ENCODE results near the gene MNAT1.
"Not testable (repeated sequence)": the region's sequence is repeated elsewhere in the genome, so short reads cannot be mapped to it uniquely, and the experiment has no call there.

MNAT1 gene

DNA sequence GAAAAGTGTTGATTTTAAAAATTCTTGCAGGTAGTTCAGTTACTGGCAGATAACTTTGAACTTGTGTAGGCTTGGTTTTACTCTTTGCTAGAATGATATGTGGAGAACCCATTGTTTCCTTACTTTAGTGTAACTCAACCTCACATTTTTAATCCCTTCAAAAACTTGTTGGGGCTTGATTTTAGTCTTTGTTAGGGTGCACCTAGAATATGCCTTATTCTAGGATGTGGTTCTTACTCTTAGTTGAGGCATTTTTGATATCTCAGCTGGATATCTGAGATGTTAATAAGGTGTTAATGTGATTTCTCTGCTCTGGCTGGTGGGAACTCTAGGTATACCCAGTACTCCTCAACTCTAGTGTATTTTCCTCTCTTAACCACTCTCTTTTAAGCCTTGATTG lies 10.0 kb downstream of the MNAT1 start:
- no peak for DNase-seq

DNA sequence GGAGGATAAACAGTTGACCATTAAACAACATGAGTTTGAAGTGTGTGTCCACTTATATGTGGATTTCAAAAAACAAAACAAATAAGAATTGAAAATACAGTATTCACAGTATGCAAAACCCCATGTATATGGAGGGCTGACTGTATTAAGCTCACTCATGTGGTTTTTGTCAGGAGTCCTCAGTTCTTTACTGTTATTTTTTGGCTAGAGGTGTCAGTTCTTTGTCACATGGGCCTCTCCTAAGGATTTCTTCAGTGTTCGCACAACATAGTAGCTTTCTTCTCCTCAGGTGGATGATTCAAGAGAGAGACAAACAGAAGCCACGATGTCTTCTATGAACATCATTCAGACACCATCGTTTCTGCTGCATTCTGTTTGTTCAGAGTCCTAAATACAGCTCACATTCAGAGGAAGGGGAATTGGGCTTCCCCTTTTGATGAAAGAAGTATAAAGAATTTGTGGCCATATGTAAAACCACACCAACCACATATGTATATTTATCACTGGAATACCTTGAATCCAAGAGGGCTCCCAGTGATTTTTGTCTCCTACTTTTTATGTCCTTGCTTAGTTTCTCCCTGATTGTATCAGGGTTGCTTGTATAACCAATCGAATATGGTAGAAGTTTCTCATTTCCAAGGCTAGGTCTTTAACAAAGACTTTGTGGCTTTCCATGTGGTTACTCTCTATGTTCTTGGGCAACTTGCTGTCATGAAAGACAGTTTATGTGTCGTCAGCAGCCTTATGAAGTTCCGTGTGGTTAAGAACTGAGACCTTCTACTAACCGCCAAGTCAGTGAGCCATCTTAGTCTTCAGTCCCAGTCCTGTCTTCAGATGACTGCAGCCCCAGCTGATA lies 18.9 kb downstream of the MNAT1 start:
- no peak for DNase-seq

DNA sequence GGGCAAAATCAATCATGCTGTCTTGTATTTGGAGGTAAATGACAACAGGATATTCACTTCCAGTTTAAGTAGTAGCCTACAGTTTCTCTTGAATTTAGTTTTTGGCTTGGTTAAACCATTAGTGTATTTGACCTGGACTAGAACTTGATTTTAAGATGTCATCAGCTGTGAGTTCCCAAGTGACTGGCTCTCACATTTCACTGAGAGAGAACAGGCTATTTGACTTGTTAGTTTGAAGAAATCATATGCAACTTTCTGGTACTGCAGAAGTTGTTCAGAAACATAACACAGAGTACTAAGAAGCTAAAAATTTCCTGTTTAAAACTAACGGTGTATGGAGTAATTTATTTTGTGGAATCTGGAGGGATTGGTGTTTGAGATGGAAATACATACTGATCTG lies 22.3 kb downstream of the MNAT1 start:
- DNase-seq, result no peak

DNA sequence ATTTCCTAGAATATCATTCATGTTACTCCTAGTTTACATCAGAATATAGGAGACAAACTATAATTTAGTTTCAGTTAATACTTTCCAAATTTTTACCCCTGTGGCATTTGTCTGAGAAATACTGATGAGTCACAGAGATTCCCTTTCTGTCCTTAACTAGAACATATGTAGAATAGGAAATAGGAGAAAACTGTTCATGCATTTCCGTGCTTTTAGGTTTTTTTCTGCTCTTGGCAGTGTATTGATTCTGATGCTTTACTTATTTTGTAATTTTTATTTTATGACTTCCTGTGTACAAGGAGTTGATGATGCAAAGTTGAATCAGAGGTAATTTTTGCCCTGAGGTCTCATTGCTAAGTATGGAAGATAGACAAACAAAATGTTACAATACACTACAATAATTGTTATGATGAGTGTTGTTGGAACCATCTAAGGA lies 23.0 kb downstream of the MNAT1 start:
- no peak for DNase-seq

DNA sequence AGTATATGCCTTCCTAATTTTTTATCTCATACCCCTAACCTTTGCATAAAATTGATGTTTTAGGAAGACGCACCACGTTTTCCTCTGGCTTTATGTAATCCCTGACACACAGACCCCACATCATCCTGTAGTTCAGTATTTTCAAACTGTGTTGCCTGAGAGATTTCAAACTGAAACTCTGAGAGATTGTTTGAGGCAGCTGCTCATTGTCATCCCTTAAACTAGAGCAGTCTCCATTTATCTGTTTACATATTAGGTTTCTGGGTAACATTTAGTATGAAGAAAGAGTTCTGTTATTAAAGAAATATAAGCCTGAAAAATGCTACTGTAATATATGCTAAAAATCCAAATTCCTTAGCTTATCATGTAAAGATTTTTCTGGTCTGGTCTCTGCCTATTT lies 24.3 kb downstream of the MNAT1 start:
- no peak for DNase-seq

DNA sequence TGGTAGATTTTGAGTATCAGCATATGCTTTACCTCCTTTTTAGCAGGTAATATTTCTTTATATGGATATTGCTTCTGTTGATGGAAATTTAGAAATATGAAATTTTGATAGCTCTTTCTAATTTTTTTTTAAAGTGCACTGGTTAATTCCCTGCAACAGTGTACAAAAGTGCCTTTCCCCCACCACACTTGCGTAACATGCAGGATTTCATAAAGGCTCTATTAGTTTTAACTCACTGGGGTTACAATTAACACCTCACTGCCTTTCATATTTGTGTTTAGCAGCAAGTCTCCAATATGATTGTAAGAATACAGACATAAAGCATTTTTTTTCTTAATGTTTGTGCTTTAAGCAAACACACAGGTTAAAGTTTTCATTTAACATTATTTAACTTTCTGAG lies 25.6 kb downstream of the MNAT1 start:
- DNase-seq, result no peak

DNA sequence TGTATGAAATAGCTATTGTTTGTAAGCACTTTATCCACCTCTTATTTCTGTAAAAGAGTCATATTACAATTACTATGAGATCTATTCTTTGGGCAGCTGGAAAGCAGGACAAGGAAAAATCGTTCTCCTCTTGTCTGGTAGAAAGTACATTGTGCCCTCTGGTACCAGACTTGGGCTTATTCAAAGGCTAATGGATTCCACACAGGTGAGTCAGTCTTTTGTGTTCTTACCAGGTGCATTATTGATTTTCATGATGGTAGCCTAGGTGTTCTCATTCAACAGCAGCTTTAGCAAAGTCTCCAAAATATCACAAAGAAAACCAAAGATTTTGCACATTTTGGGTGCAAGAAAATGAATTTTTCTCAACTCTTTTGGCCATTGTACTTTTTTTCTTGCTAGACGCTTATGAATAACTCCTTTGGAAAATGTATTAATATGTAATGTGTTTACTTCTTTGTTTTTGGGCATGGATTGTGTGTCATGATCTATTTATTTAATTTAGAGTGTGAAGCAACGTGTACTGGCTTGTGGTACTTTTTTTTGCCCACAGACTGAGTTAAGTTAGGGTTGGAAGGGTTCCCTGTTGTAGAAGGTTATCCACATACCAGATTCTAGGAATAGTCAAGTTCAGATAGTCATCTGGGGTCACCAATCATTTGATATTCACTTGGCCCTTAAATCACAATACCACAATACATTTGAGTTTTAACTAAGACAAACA lies 26.2 kb downstream of the MNAT1 start:
- DNase-seq, result peak; percentile 60

DNA sequence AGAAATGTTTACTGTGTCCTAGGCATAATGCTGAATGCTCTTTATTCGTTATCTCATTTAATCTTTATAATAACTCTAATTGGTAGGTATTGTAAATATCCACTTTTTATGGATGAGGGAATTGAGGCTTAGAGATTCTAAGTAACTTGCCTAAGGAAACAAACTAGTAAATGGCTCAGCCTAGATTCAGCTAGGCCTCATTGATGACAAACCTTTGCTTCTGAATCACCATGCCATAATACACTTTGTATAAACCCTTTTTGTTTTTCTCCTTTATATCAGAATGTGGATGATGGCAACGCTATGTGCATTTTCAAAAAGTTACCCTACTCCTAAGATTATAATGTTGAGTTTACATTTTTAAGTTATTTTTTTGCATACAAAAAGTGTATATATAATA lies 34.0 kb downstream of the MNAT1 start:
- no peak for DNase-seq

DNA sequence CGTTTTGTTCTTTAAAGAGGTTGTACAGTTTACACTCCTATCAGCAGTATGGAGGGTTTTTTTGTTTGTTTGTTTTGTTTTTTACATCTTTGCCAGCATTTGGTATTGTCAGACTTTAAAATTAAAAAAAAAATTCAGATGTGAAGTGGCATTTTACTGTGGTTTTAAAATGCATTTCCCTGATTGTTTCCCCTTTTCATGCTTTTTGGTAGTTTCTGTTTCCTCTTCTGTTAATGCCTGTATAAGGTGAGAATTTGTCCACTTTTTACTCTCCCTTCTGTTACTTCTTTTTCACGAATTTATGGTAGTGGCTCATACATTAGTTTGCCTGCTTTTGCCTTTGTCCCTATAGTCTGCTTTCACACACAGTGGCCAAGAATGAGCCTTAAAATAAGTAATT lies 36.6 kb downstream of the MNAT1 start:
- no peak for DNase-seq

DNA sequence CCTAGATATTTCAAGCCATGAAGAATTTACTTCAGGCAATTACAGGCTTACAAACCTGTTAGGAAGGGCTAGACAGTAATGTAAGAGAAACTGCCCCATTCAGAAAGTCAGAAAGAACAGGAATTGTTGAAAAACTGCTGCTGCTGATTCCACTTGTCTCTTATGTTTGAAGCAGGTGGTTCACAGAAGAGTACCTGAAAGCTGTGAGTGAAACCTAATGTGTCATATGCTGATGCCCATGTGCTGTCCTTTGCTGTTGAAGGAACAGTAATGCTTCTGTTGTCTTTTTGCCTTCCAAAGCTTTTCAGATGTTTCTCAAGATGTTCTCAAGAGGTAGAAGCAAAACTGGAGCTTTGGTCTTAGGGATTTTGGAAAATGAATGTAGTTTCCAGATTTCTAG lies 39.0 kb downstream of the MNAT1 start:
- no peak for DNase-seq

DNA sequence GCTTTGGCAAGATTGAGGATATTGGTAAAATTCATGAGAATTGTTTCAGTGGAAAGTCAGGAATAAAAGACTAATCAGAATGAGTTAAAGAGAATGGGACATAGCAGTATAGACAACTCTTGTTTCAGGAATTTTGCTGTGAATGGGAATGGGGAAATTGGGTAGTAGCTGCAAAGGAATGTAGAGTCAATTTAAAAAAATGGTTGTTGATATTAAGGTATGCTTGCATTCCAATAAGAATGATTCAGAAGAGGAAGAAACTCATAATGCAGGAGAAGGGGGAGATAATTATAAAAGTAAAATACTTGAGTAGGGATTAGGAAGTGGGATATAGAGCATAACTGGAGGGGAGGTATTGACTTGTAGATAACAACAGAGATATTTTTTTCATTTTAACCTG lies 40.7 kb downstream of the MNAT1 start:
- DNase-seq, result no peak

DNA sequence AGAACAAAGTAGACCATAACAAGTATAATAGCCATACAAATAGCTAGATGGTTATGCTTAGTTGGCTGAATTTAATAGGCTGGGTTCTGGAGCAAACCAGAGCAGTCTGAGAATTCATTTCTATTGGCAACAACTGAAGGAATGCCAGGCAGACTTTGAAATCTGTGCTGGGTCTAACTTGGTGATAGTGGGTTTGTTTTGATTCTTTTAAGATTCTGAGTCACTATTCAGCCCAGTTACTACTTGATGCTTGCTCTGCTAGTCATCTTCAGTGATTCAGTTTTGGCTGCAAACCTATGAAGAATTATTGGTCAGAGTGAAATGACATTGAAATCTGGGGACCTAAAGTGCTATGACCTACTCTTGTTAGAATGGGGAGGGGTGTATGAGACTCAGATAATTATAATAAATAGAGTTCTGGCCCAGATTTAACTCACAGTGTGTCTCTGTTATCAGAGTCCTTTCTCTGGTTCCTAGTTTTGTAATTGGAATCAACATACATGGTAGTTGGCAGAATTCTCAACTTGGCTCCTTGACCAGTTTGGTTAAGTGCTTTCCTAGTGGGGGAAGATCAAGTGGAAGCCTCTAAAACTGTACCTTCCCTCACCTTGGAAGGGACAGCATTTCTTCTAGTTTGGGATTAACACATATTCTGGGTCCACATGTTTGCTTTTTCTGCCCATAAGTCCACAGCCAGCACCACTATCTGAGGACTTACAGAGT lies 43.5 kb downstream of the MNAT1 start:
- DNase-seq, result no peak

DNA sequence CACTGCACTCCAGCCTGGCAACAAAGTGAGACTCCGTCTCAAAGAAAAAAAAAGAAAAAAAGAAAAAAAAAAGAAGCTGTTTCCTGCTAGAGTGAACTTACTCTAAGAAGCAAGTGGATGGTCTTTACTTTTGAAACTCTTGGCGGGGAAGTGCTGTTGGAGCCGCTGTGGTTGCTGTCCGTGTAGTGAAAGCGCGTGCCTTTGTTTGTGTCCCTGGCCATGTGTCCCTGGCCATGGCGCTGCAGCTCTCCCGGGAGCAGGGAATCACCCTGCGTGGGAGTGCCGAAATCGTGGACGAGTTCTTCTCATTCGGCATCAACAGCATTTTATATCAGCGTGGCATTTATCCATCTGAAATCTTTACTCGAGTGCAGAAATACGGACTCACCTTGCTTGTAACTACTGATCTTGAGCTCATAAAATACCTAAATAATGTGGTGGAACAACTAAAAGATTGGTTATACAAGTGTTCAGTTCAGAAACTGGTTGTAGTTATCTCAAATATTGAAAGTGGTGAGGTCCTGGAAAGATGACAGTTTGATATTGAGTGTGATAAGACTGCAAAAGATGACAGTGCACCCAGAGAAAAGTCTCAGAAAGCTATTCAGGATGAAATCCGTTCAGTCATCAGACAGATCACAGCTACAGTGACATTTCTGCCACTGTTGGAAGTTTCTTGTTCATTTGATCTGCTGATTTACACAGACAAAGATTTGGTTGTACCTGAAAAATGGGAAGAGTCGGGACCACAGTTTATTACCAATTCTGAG lies 45.4 kb downstream of the MNAT1 start:
- not testable (repeated sequence) for DNase-seq

DNA sequence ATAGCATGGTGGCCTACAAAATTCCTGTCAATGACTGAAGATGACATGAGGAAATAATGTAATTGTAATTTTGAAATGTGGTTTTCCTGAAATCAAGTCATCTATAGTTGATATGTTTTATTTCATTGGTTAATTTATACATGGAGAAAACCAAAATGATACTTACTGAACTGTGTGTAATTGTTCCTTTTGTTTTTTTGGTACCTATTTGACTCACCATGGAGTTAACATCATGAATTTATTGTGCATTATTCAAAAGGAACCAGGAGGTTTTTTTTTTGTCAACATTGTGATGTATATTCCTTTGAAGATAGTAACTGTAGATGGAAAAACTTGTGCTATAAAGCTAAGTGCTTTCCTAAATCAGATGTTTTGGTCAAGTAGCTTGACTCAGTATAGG lies 46.0 kb downstream of the MNAT1 start:
- not testable (repeated sequence) for DNase-seq

DNA sequence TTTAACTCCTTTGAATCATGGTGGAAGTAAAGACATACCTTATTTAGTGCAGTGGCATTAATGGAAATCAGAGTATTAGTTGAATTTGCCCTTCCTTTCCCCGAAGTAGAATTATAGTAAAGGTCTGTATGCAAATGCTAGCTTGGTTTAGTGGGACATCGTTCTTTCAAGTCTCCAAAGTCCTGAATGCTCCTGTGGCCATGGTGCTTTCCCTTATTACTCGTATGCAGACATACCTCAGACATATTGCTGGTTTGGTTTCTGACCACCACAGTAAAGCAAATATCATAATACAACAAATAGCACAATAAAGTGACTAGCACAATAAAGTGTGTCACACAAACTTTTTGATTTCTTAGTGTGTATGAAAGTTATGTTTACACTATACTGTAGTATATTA lies 52.3 kb downstream of the MNAT1 start:
- DNase-seq, result no peak

DNA sequence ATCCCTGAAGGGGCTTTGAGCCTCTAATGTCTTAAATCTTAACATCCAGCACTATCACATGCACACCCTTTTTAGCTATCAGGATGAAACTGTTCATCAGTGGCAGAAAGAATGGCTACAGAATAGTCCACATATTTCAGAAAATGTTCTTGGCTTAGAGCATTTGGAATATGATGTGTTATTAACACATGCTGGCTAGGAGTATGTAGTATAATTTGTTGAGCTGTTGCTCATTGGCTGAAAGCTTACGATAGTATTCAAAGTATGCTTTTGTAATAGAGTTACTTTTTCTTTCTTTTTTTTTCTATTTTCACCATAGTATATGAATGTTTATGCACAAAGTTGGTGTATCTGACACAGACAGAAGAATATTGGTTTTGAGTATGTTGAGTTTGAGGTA lies 55.1 kb downstream of the MNAT1 start:
- no peak for DNase-seq

DNA sequence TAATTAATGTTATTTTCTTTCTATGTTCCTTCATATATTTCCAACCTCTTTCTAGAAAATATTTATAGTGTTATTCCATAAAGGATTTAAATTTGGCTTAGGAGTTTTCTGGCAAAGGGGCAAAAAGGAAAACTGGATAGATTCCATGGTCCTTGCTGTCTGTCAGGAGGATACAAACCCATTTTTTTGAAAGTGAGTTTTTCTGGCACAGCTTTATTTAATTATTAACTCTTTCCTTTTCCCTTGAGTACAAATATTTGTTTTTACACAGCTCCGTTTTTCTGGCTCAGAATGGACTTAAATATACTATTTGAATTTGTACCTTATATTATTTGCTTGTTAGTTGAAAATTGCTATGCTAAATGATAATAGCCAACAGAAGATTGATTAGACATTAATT lies 56.3 kb downstream of the MNAT1 start:
- no peak for DNase-seq

DNA sequence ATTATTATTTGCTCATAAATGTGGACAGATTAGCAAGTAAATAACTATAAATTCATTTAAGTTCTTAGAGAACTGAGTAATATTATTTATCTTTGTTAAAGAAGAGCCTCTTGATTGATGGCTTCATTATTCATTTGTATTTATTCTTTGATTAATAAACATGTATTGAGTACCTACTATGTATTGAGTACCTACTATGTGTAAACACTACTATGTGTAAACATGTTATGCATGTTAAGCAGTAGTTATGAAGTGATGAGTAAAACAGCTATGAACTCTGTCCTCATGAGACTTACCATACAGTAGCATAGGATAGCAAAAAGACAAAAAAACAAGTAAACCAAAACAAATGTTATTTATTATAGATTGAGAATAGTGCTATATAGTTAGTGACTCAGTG lies 61.9 kb downstream of the MNAT1 start:
- DNase-seq, result no peak

DNA sequence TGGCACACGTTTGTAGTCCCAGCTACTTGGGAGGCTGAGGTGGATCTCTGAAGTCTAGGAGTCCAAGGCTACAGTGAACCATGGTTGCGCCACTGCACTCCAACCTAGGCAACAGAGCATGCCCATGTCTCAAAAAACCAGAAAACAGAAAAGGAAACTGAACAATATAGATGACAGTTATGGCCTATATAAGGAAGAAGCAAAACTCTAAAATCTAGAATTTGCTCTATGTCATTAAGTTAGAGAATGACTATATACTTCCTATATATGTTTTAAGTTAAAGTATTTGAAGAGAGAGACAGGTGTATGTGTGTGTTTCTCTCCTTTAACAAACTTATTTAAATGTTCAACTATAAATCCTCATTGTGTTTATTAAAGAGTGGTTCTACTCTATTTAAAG lies 65.8 kb downstream of the MNAT1 start:
- DNase-seq, result no peak

DNA sequence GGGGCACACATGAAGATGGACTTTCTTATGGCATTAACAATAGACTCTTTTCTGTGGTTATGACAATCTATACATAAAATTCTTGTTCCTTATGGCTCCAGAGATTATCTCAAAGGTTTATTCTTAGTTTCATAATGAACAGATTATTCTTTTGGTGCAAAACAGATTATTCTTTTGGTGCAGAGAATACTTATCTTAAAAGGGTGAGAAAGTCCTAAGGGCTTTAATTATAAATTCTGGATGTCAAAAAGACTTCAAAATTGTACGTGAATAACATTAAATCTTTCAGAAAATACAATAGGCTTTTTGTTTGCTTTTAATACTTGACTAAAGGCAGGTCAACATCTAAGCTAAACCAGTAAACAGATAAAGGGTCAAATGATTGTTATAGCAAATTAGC lies 69.3 kb downstream of the MNAT1 start:
- DNase-seq, result no peak

DNA sequence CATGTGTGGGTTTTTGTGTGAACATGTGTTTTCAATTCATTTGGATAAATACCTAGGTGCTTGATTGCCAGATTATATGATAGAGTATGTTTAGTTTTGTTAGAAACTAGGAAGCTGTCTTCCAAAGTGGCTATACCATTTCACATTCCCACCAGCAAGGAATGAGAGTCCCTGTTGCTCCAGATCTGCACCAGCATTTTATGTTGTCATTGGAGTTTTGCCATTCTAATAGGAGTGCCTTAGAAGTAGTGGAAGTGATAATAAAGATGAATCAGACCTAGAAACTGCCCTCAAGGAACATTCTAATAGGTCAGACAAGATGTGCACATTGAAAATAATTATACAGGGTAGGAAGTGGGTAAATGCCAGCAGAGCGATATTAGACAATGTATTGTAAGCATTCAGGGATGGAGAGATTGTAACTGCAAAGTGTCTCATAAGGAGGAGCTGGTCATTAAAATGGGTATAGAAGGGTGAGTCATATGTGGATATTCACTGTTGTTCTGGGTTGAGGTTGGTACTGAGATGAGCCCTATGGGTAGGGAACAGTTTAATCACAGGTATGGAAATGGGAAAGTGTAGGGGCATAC lies 71.4 kb downstream of the MNAT1 start:
- DNase-seq, result no peak

DNA sequence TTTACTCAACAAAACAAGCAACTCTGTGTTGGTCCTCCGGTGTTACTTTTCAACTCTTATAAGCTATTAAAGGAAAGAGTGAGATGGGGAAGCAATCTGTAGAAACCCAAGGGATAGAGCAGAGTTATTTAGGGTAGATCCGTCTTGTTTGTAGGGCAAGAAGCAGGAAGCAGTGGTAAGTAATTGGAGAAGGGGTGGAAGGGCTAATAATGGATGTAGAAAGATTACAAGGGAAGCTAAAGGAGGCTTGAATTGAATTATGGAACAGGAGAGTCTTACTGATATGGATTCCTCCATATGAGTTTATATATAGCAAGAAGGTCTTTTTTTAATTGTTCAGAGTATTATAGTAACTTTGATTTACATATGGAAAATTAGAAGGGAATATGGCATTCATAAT lies 72.7 kb downstream of the MNAT1 start:
- DNase-seq, result no peak

DNA sequence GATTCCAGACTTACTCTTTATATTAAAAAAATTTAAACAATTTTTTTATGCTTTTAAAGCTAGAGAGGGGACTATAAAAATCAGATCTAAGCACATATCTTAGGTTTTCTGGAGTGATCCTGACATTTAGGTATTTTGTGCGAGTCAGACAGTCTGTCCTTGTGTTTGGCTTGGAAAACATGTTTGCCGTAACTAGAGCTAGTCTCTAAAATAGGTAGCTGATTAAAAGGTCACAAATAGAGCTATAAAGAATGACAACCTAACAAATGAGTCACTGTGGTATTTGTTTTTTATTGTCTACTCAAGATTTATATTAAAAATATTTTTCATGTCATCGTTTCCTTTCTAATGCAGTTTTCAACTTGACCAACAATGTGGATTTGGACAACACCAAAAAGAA lies 73.4 kb downstream of the MNAT1 start:
- no peak for DNase-seq

All from DMS79 treated with DMSO at 0.1 percent for 48 hours (cell line).